ENCODE results near the gene DUSP3.

Gene DUSP3

DNA sequence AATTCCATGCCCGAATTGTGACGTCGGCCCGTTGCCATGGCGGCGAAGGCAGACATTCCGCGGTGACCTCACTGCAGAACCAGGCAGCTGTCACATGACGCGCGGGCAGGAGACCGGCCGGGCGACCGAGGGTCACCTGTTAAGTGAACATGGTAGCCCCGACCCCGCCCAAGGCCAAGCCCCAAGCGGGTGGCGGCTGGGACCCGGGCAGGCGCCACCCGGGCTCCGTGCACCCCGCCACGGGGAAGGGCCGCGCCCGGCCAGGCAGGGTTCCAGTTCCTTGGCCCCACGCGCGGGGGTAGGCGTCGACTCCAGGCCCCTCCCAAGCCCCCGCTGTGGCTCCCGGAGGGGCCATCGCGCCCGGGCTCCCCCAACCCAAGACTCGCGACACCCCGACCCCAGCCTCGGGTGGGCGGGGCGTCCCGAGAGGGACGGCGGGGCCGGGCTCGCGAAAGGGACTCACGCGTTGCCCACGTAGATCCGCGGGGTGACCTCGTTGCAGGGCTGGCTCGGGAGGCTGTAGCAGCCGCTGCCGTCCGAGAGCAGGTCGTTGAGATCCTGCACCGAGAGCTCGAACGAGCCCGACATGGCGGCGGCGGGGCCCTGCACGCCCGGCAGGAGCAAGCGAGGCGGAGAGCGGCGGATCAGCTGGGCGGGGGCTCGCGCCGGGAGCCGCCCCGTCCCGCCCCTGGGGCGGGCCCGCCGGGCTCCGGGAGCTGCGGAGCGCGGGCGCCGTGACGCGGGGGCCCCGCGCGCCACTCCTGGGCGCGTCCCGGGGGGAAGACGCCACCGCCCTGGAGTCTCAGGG is at the start of gene DUSP3:
DUSP3 (minus strand) TSS at position 641 of the 808 bp plus-strand sequence; CDS start at position 588, 53 bp downstream.
- peaks cover 15 to 92% (median 83%) of the 10 kb centered on the region in 10 experiments for H3K4me1 ChIP-seq
- peak within 1 kb of the TSS; percentile 76 to 93 (median 86) for H3K4me3 ChIP-seq
- H3K9me3 ChIP-seq (replicated peaks in 1 of 11): peaks cover 0 to 14% (median 0%) of the 10 kb centered on the region in 11 experiments; a peak in 10 of 22 replicates
- peak within 1 kb of the TSS; percentile 85 to 100 (median 90) for H3K9ac ChIP-seq
- H3K4me2 ChIP-seq: peak within 1 kb of the TSS; percentile 89 to 99 (median 95)
- H3K36me3 ChIP-seq: peaks cover 13 to 41% (median 35%) of the 10 kb centered on the region in 11 experiments
- H3K27ac ChIP-seq: peak within 1 kb of the TSS; percentile 66 to 99 (median 92)
- H3K27me3 ChIP-seq: peaks cover 0 to 26% (median 5%) of the 10 kb centered on the region in 11 experiments; a peak in 11 of 22 replicates
- no peak for TF ChIP-seq Cebpa-rat (IDR thresholded peaks at IDR 0.05)
- peaks cover 0 to 5% (median 0%) of the 10 kb centered on the region in 11 experiments; a peak in 2 of 22 replicates for H4K20me1 ChIP-seq

- Histone ChIP-seq H3K4me2 (no peak overlapping the region), H3K27me3 (peaks cover 0 to 5% (median 0%) of the 10 kb centered on the region in 11 experiments; a peak in 4 of 22 replicates), H3K9ac (no peak overlapping the region), H3K27ac (no peak overlapping the region), H3K9me3 (replicated peaks in 1 of 11) (no peaks in the 10 kb centered on the region), H4K20me1 (peaks cover 0 to 21% (median 0%) of the 10 kb centered on the region in 11 experiments; a peak in 4 of 22 replicates), H3K4me3 (no peak overlapping the region), H3K36me3 (peaks cover 0 to 86% (median 3%) of the 10 kb centered on the region in 11 experiments; a peak in 10 of 22 replicates), H3K4me1 (peaks cover 5 to 21% (median 7%) of the 10 kb centered on the region in 10 experiments; a peak in 16 of 20 replicates)
- TF ChIP-seq Cebpa-rat (IDR thresholded peaks at IDR 0.05): no peak
Observed at GRCh38 chr17:43827596-43827995, 48.8 kb upstream of the DUSP3 start.

GRCh38 chr17:43826206-43826605 is 47.4 kb upstream of the DUSP3 start:
- Histone ChIP-seq H3K4me2 (no peak overlapping the region), H3K4me3 (no peak overlapping the region), H3K36me3 (peaks cover 0 to 96% (median 3%) of the 10 kb centered on the region in 11 experiments; a peak in 10 of 22 replicates), H3K9me3 (replicated peaks in 1 of 11) (no peaks in the 10 kb centered on the region), H3K27me3 (no peaks in the 10 kb centered on the region), H4K20me1 (peaks cover 0 to 18% (median 0%) of the 10 kb centered on the region in 11 experiments; a peak in 3 of 22 replicates), H3K27ac (no peak overlapping the region), H3K9ac (no peak overlapping the region), H3K4me1 (peaks cover 0 to 9% (median 0%) of the 10 kb centered on the region in 10 experiments; a peak in 5 of 20 replicates)
- no peak for TF ChIP-seq Cebpa-rat (IDR thresholded peaks at IDR 0.05)

- H3K4me1 ChIP-seq: peaks cover 0 to 2% (median 0%) of the 10 kb centered on the region in 10 experiments; a peak in 2 of 20 replicates
- H3K9ac ChIP-seq: no peak overlapping the region
- H3K9me3 ChIP-seq (replicated peaks in 1 of 11): no peaks in the 10 kb centered on the region
- peaks cover 0 to 96% (median 3%) of the 10 kb centered on the region in 11 experiments; a peak in 10 of 22 replicates for H3K36me3 ChIP-seq
- H4K20me1 ChIP-seq: peaks cover 0 to 12% (median 0%) of the 10 kb centered on the region in 11 experiments; a peak in 2 of 22 replicates
- no peak overlapping the region for H3K4me2 ChIP-seq
- no peak for TF ChIP-seq Cebpa-rat (IDR thresholded peaks at IDR 0.05)
- H3K4me3 ChIP-seq: no peak overlapping the region
- H3K27me3 ChIP-seq: no peaks in the 10 kb centered on the region
- no peak overlapping the region for H3K27ac ChIP-seq
Observed at GRCh38 chr17:43825567-43825966, 46.8 kb upstream of the DUSP3 start.

- Histone ChIP-seq H3K4me2 (no peak overlapping the region), H4K20me1 (no peaks in the 10 kb centered on the region), H3K27me3 (no peaks in the 10 kb centered on the region), H3K27ac (no peak overlapping the region), H3K9ac (no peak overlapping the region), H3K36me3 (peaks cover 0 to 95% (median 0%) of the 10 kb centered on the region in 11 experiments; a peak in 10 of 22 replicates), H3K4me1 (0 out of 20 replicates have a peak, but pooled peaks cover 0 to 7% (median 0%) of the 10 kb centered on the region in 10 experiments), H3K9me3 (replicated peaks in 1 of 11) (no peaks in the 10 kb centered on the region), H3K4me3 (no peak overlapping the region)
- no peak for TF ChIP-seq Cebpa-rat (IDR thresholded peaks at IDR 0.05)
Observed at GRCh38 chr17:43823350-43824084, 44.7 kb upstream of the DUSP3 start.

- Histone ChIP-seq H3K4me1 (0 out of 20 replicates have a peak, but pooled peaks cover 0 to 7% (median 0%) of the 10 kb centered on the region in 10 experiments), H3K4me3 (no peak overlapping the region), H3K9ac (no peak overlapping the region), H3K9me3 (replicated peaks in 1 of 11) (no peaks in the 10 kb centered on the region), H4K20me1 (no peaks in the 10 kb centered on the region), H3K27ac (no peak overlapping the region), H3K36me3 (peaks cover 0 to 94% (median 0%) of the 10 kb centered on the region in 11 experiments; a peak in 10 of 22 replicates), H3K27me3 (no peaks in the 10 kb centered on the region), H3K4me2 (no peak overlapping the region)
- TF ChIP-seq Cebpa-rat (IDR thresholded peaks at IDR 0.05): no peak
Observed at GRCh38 chr17:43822570-43823190, 43.9 kb upstream of the DUSP3 start.

DNA sequence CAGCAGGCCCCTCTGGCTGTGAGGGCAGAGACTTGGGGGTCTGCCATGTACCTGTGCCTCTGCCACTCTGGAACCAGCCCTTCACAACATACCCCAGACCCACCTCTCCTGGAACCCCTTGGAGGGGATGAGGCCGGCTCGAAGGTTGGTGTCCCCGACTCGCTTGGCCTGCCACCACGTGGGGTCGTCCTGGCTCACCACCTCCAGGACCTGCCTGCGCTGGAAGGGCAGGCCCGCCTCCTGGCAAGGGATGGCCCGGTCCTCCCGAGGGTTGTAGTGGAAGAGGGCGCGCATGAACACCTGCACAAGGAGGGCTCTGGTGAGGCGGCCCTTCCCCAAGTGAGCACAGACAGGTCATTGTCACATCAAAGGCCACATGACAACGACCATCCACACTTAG is 42.0 kb upstream of the DUSP3 start:
- Histone ChIP-seq H3K36me3 (peaks cover 0 to 88% (median 0%) of the 10 kb centered on the region in 11 experiments; a peak in 8 of 22 replicates), H4K20me1 (no peaks in the 10 kb centered on the region), H3K4me3 (no peak overlapping the region), H3K4me2 (no peak overlapping the region), H3K9ac (no peak overlapping the region), H3K27me3 (no peaks in the 10 kb centered on the region), H3K9me3 (replicated peaks in 1 of 11) (no peaks in the 10 kb centered on the region), H3K27ac (no peak overlapping the region), H3K4me1 (0 out of 20 replicates have a peak, but pooled peaks cover 0 to 7% (median 0%) of the 10 kb centered on the region in 10 experiments)
- TF ChIP-seq Cebpa-rat (IDR thresholded peaks at IDR 0.05): no peak

- Histone ChIP-seq H4K20me1 (no peaks in the 10 kb centered on the region), H3K9me3 (replicated peaks in 1 of 11) (no peaks in the 10 kb centered on the region), H3K27ac (no peak overlapping the region), H3K36me3 (peaks cover 0 to 87% (median 0%) of the 10 kb centered on the region in 11 experiments; a peak in 8 of 22 replicates), H3K4me3 (no peak overlapping the region), H3K4me2 (peak overlapping the region in 1 of 11 experiments; percentile 24; a peak in 1 of 22 replicates), H3K9ac (peak overlapping the region in 1 of 11 experiments; percentile 21; a peak in 1 of 22 replicates), H3K4me1 (peaks cover 0 to 22% (median 4%) of the 10 kb centered on the region in 10 experiments; a peak in 11 of 20 replicates), H3K27me3 (no peaks in the 10 kb centered on the region)
- no peak for TF ChIP-seq Cebpa-rat (IDR thresholded peaks at IDR 0.05)
Observed at GRCh38 chr17:43818966-43819365, 40.2 kb upstream of the DUSP3 start.

All from BLaER1 treated with 17β-estradiol and CSF1 and Interleukin-3, amounts not matched to agents 10 nM and 100 nM (cell line).